Stimulated activated CD4-positive, alpha-beta T cell treated with anti-CD3 and anti-CD28 coated beads, Interleukin-4, amount 100 ng/mL, for 4 hours (primary cell): ENCODE measurements around the gene SLC2A13.

ENCODE experiments used
- DNase-seq, 2 experiments: peaks; one replicate each; pipeline ENCODE4 v3.0.0-alpha.2; 2020

The SLC2A13 gene

DNA sequence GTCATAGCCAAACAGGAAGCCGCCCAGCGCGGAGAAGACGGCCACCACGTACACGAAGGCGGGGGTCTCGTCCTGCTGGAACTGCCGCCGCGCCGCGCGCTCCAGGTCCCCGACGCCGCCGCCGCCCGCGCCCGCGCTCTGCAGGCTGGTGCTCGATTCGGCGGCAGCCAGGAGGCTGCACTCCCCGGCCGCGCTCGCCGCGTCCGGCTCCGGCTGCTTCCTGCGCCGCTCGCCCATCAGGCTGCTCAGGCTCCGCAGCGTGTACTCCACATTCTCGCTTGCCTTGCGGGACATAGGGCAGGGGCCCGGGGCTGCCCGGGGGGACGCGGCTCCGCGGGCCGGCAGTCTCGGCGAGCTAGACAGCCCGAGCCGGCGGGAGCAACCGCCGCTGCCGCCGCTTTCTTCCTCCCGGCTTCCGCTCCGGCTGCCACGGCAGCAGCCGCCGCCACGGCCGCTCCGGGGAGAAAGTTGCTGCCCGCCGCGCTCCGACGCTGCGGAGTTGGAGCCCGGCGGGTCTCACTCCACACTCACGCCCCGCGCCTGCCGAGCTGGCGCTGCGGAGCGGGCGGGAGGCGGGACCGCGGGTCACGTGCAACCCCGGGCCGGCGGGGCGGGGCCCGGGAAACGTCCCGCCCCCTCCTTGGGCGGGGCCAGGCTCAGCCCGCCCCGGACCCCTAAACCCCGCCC lies at the start of gene SLC2A13:
Gene SLC2A13 (minus strand): TSS at position 567 of the 687 bp plus-strand sequence. CDS start 273 bp downstream, at position 294.
- peak; percentile 72 to 74 for DNase-seq

DNA sequence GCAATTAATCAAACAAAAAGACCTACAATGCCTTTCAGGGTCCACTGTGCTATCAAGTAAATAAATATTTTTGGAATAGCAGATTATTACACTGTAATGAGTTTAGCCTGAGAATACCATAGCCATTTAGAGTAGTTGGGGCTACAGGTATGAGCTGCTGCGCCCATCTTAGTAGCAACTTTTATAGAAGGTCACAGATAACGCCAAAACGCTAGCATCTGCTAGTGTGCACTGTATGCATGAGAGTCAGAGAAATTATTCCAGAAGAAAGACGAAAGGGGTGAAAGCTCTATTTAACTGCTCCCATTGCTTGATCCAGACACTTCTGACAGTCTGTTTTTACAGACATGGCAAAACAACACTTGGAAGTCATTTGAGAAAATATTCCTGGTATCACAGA lies 48.5 kb upstream of the SLC2A13 start:
- DNase-seq: no peak

DNA sequence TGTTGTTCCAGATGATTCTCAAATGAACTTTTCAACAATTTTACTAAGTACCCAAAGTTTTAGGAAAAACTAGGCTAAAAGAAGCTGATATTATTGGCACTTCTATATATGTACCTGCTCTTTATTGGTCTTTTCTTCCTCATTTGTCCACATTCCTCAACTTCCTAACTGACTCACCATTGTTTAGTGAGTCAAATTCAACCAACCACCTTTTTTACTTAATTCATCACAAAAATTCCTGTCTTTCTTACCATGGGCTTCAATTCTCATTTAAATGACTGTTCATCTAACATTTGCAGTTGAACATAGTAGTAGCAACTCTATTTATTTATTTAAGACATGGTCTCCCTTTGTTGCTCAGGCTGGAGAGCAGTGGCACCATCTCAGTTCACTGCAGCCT lies 47.6 kb upstream of the SLC2A13 start:
- DNase-seq: no peak

DNA sequence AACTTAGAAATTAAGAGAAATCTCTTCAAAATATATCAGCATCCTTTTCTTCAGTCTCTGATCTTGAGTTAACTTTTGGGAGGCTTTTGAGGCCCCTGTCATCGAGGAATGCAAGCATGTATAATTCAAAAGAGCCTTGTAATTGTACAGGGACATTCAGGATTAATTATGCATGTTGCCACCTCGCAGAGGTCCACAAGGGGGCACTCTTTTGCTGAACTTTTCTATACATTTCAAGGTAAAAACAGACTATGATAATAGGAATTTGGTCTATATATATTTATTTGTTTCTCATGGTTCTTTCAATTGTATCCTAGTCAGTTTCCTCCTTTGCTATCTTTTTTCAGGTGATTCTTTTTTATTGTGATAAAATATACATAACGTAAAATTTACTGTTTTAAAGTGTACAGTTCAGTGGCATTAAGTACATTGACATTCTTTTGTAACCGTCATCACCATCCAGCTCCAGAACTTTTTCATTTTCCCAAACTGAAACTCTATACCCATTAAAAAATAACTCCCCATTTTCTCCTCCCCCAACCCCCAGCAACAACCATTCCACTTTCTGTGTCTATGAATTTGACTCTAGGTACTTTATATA lies 47.0 kb upstream of the SLC2A13 start:
- peak; percentile 5 to 14 for DNase-seq

DNA sequence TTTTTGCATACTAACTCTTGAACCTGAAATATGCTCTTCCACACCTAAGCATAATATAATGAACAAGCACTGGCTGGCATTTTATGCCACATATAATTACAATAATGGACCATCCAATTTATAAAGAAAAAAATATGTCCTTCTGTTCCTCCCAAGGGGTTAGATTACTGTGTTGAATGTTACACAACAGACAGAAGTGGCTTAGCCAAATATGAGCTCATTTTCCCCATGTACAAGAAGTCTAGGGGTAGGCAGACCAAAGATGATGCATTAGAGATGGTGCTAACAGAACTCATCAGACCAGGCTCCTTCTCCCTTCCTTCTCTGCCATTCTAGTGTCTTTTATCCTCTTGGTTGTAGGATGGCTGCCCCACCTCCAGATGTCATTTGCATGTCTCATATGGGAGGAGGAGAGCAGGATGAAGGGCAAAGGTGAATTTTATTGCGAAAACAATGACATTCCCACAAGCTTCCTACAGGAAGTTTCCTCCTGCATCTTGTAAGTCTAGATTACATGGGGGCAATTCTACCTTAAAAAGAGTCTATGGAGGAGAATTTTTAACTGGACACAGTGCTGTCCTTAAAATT lies 43.9 kb upstream of the SLC2A13 start:
- DNase-seq: no peak

- no peak for DNase-seq
These were observed 41.2 kb upstream of the SLC2A13 start for GRCh38 chr12:40146800-40147797.

DNA sequence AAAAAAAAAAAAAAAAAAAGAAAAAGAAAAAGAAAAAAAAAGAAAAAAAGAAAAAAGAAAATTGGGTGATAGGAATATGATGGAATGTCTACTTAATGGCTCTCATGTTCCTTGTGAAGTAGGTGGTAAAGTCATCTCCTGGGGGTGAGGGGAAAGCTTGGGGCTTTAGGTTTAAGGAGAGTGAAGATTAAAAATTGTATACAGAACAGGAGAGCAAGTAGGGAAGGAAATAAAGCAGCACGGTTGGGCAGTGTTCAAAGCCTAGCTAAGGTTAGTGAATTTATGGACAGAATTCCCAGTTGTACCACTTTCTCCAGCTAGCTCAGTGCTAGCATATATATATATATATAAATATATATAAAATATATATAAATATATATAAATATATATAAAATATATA lies 40.0 kb upstream of the SLC2A13 start:
- DNase-seq: no peak

DNA sequence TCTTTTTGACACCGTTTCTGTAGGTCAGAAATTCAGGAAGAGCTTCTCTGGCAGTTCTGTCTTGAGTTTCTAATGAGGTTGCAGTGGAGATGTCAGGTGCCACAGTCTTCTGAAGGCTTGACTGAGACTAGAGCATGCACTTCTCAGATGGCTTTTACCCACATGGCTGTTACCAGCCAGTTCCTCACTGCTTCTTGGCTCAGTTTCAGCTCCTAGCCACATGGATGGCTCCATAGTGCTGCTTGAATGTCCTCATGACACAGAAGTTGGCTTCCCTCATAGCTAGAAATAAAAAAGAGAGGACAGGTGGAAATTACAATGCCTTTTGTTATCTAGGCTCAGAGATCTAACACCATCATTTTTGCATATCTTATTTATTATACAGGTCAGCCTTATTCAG lies 38.1 kb upstream of the SLC2A13 start:
- DNase-seq: no peak

DNA sequence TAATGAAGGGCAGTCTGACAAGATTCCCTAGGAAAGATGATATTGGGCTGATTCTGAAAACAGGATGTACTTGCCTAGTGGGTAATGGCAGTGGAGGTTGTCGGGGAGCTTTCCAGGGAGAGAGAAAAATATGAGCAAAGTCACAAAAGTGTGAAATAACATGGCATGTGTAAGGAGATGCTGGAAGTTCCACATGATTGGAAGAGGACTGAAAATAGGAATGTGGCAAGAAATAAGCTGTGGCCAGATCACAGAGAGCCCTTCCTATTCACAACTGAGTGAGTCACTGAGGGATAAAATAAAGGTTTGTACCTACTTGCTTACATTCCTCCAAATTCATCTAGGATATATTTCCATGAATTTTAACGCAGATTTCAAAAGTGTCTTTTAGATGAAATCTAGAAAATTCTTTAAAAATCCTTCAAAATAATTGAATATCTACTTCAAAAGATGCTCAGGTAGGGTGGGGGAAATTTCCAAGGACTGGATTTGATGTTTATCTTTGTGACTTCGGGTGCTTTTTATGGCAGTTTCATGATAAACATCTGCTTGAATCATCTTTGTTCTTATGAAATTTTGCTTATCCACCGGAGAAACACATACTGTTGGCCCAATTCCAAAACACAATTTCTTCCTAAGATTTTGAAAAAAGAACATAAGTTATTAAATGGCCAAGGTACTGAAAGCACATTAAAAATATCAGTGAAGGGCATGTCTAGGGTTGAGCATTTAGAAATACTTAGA lies 36.3 kb upstream of the SLC2A13 start:
- no peak for DNase-seq

DNA sequence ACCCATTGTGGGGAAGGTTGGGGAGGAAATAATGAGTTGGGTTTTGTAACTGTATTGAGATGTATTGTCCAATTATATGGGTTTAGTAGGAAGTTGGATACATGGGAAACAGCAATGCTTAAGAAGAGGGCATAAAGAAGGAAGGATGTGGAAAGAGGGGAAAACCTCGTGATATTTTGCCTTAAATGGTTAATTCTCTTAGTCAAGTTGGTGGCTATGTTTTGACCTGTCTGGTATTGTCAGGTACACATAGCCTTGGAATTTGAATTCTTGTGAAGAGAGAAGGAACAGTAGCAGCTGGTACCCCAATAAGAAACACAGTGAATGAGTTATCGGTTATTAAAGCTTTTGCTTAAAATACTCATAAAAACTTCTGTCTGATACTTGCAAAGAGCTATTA lies 32.6 kb upstream of the SLC2A13 start:
- DNase-seq: no peak

DNA sequence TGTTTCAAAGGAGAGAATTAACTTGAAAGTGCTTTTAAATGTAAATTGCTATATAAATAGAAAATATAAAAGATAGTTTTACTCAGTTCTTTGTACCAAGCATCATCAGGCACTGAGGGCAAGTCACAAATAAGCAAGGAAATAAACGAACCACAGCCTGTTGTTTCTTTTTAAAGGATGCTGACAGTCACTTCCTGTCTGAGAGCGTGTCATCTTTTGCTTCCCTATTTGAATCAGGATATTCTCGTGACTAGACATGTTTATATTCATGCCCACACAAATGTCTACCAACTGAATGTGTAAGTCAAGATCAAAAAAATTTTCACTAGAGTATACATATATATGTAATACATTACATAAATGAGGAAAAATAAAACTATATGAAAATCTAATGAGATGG lies 31.4 kb upstream of the SLC2A13 start:
- DNase-seq: no peak

DNA sequence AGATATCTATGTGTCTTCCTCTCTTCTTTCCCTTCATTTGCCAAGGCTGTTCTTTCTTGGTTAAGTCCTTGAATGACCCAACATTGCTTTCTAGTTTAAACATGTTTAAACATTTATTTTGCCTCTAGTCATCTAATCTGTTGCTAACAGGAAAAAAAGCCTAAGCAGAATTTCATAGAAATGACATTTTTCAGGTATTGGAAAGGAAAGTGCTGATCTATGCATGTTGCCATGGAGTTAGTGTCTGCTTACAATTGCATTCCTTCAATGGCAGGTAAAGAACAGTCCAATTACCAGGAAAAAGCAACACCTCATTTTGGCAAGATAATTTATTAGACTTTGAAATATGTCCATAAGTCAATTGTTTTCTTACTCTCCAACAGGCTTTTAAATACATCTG lies 21.5 kb upstream of the SLC2A13 start:
- no peak for DNase-seq

GRCh38 chr12:40123496-40123895 lies 17.6 kb upstream of the SLC2A13 start:
- DNase-seq: no peak

GRCh38 chr12:40122842-40123241 lies 17.0 kb upstream of the SLC2A13 start:
- no peak for DNase-seq

- no peak for DNase-seq
These were observed 11.9 kb upstream of the SLC2A13 start for GRCh38 chr12:40117818-40118217.

DNA sequence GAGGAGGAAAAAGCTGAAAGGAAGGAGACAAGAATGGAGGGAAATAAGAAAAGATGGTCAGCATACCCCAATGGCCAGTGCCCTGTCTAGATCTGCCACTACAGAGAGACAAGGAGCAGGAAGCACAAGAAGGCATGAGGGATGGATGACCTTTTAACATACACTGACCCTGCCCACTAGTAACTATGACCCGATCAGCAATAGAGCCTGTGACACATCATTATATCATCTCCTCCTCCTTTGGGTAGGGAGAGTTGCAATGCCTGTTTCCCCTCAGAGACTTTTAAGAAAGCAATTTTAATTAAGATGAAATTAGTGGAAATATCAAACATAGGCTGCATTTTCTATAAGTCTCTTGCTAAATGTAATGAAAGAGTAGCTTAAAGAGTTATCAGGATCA lies 4.7 kb upstream of the SLC2A13 start:
- no peak for DNase-seq

DNA sequence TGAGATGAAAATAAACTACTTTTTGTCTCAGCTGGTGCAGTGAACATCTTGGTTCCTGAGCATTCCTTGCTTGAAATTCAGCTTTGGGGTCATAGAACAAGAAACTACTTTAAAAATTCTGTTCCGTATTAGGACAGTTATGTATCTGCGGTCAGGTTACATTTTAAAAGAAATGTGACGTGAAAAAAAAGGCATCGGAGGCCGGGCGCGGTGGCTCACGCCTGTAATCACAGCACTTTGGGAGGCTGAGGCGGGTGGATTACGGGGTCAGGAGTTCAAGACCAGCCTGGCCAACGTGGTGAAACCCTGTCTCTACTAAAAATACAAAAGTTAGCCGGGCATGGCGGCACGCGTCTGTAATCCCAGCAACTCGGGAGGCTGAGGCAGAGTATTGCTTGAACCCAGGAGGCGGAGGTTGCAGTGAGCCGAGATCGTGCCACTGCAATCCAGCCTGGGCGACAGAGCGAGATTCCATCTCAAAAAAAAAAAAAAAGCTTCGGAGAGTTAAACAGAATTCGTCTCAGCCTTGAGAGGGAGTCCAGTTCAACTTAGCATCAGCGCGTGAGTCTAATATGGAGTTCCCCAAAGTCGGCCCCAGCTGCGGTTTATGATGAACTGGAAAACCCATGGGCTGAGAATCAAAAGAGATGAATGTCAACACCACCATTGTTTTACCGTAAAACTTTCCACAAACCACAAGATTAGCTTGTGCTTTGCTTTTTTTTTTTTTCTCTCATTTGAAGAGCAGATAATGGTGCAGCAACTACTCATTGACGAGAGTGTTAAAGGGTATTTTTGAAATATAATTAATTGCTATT lies 2.1 kb upstream of the SLC2A13 start:
- DNase-seq: peak; percentile 15 to 17

GRCh38 chr12:40107098-40107802 lies 1.4 kb upstream of the SLC2A13 start:
- DNase-seq: peak; percentile 78 to 88

GRCh38 chr12:40106655-40107054 lies 774 bp upstream of the SLC2A13 start:
- no peak for DNase-seq

DNA sequence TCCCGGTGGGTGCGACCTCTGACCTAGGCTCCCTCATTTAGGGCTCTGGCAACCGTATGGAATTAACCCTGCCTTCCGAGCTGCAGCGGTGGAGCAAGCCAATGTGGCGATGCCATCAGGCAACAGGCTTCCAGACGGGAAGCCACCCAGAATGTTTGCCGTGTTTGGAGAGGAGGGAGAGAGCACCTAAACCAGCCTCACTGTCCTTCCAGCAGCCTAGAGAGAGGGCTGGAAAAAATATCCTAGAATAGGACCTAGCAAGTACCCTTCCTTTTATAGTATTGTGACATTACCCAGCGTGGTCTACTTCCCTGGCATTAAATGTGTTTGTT lies 287 bp upstream of the SLC2A13 start:
- DNase-seq: no peak

DNA sequence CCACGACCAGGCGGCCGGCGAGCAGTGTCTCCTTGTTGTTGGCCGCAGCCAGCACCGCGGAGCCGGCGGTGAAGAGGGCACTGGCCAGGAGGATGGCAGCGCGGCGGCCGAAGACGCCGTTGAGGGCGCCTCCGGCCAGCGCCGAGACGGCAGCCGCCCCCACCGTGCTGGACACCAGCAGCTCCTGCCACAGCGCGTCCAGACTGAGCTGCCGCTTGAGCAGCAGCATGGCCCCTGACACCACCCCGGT lies 691 bp downstream of the SLC2A13 start:
- peak in 1 of 2 experiments; percentile 13 for DNase-seq
